HEK293 (cell line): ENCODE data around the gene GAS2L2.

Experiments
- CTCF ChIA-PET: fragments of 350-600 bp; formaldehyde crosslinking; extraction: SDS; loops from one replicate; lab custom pipeline; 2021; ENCODE audit warnings: antibody characterized with exemption; lab: Yijun Ruan, JAX
- POLR2A ChIA-PET: fragments of 300-600 bp; formaldehyde crosslinking; extraction: SDS; loops from one replicate; lab custom pipeline; 2020; ENCODE audit warnings: antibody characterized with exemption, inconsistent platforms; lab: Yijun Ruan, JAX
- H3K27ac ChIP-seq: fragments of 200-500 bp; sonication (Bioruptor generic); 2 replicates; pipeline ENCODE4 v1.5.1; 2014; ENCODE audit warnings: low read depth, low read length, control low read depth, inconsistent platforms; ENCODE audit errors: extremely low read depth
- H3K36me3 ChIP-seq, 2 experiments: fragments of 200-500 bp in 1 of 2; sonication (Bioruptor generic) in 1 of 2; 1 replicate in 1 of 2; 2 replicates in 1 of 2; pipeline ENCODE4 v1.5.1; 2014 to 2017; ENCODE audit warnings: inconsistent platforms in 2 of 2, low read length in 2 of 2; ENCODE audit not compliant: control insufficient read depth in 2 of 2, insufficient read depth in 1 of 2
- H3K4me1 ChIP-seq: fragments of 200-500 bp; sonication (Bioruptor generic); 2 replicates; pipeline ENCODE4 v1.5.1; 2014; ENCODE audit warnings: mild to moderate bottlenecking, low read length, inconsistent platforms; ENCODE audit not compliant: control insufficient read depth, insufficient read depth
- H3K4me3 ChIP-seq: 2 replicates; pipeline ENCODE4 v1.5.1; 2011; ENCODE audit warnings: low read depth, mild to moderate bottlenecking, control low read depth, low read length, moderate library complexity
- H3K9me3 ChIP-seq: fragments of 200-500 bp; sonication (Bioruptor generic); 2 replicates; pipeline ENCODE4 v1.5.1; 2014; ENCODE audit warnings: low read depth, low read length, inconsistent platforms; ENCODE audit not compliant: control insufficient read depth, insufficient read depth
- INSM2 ChIP-seq: fragments of 450-650 bp; formaldehyde crosslinking; IDR thresholded peaks from 2 replicates; pipeline ENCODE4 v1.5.1; 2016; ENCODE audit warnings: missing biosample characterization, missing genetic modification characterization
- PRDM10 ChIP-seq: fragments of 450-650 bp; formaldehyde crosslinking; IDR thresholded peaks from 2 replicates; pipeline ENCODE4 v1.5.1; 2016; ENCODE audit warnings: missing biosample characterization, missing genetic modification characterization
- SP3 ChIP-seq: fragments of 450-650 bp; formaldehyde crosslinking; IDR thresholded peaks from 2 replicates; pipeline ENCODE4 v1.5.1; 2016; ENCODE audit warnings: missing biosample characterization, missing genetic modification characterization
- ZBTB17 ChIP-seq: fragments of 450-650 bp; formaldehyde crosslinking; IDR thresholded peaks from 2 replicates; pipeline ENCODE4 v1.5.1; 2016; ENCODE audit warnings: missing biosample characterization, missing genetic modification characterization
- ZBTB26 ChIP-seq: fragments of 450-650 bp; formaldehyde crosslinking; optimal IDR thresholded peaks from 2 replicates; pipeline ENCODE3; 2016; ENCODE audit warnings: missing biosample characterization, mild to moderate bottlenecking, missing genetic modification characterization
- ZNF10 ChIP-seq: fragments of 450-650 bp; formaldehyde crosslinking; IDR thresholded peaks from 2 replicates; pipeline ENCODE4 v1.5.1; 2017; ENCODE audit warnings: missing biosample characterization, missing genetic modification characterization
- ZNF16 ChIP-seq: fragments of 450-650 bp; formaldehyde crosslinking; IDR thresholded peaks from 2 replicates; pipeline ENCODE4 v1.5.1; 2016; ENCODE audit warnings: low read depth, missing biosample characterization, missing genetic modification characterization
- ZNF341 ChIP-seq: fragments of 450-650 bp; formaldehyde crosslinking; IDR thresholded peaks from 2 replicates; pipeline ENCODE4; 2016; ENCODE audit warnings: low read depth, missing biosample characterization, missing genetic modification characterization
- ZNF37A ChIP-seq: fragments of 450-650 bp; IDR thresholded peaks from 2 replicates; pipeline ENCODE4 v1.5.1; 2018; ENCODE audit warnings: missing biosample characterization, missing genetic modification characterization
- ZNF404 ChIP-seq: fragments of 450-650 bp; formaldehyde crosslinking; IDR thresholded peaks from 2 replicates; pipeline ENCODE4 v1.5.1; 2017; ENCODE audit warnings: missing biosample characterization, missing genetic modification characterization
- ZNF426 ChIP-seq: fragments of 450-650 bp; formaldehyde crosslinking; IDR thresholded peaks from 2 replicates; pipeline ENCODE4 v1.5.1; 2017; ENCODE audit warnings: missing biosample characterization, missing genetic modification characterization, mild to moderate bottlenecking, inconsistent platforms, moderate library complexity
- ZNF514 ChIP-seq: fragments of 450-650 bp; formaldehyde crosslinking; IDR thresholded peaks from 2 replicates; pipeline ENCODE4 v1.5.1; 2016; ENCODE audit warnings: missing biosample characterization, missing genetic modification characterization
- ZNF561 ChIP-seq: fragments of 450-650 bp; IDR thresholded peaks from 2 replicates; pipeline ENCODE4 v1.5.1; 2018; ENCODE audit warnings: missing biosample characterization, missing genetic modification characterization, borderline replicate concordance
- ZNF626 ChIP-seq: fragments of 450-650 bp; sonication (Bioruptor Pico); formaldehyde crosslinking; IDR thresholded peaks from 2 replicates; pipeline ENCODE4 v1.5.1; 2018; ENCODE audit warnings: missing biosample characterization, missing genetic modification characterization, inconsistent platforms
- ZNF629 ChIP-seq: fragments of 450-650 bp; formaldehyde crosslinking; IDR thresholded peaks from 2 replicates; pipeline ENCODE4 v1.5.1; 2017; ENCODE audit warnings: missing biosample characterization, missing genetic modification characterization
- ZNF654 ChIP-seq: fragments of 450-650 bp; formaldehyde crosslinking; IDR thresholded peaks from 2 replicates; pipeline ENCODE4 v1.5.1; 2016; ENCODE audit warnings: low read depth, missing biosample characterization, missing genetic modification characterization
- ZNF664 ChIP-seq: fragments of 450-650 bp; formaldehyde crosslinking; IDR thresholded peaks from 2 replicates; pipeline ENCODE4 v1.5.1; 2016; ENCODE audit warnings: missing biosample characterization, missing genetic modification characterization
- ZNF830 ChIP-seq: fragments of 450-650 bp; IDR thresholded peaks from 2 replicates; pipeline ENCODE4 v1.5.0; 2018; ENCODE audit warnings: missing biosample characterization, missing genetic modification characterization, low read depth, mild to moderate bottlenecking, moderate library complexity
- ZNF843 ChIP-seq: fragments of 450-650 bp; formaldehyde crosslinking; IDR thresholded peaks from 2 replicates; pipeline ENCODE4 v1.5.1; 2016; ENCODE audit warnings: missing biosample characterization, missing genetic modification characterization
- TF ChIP-seq, protein P1 (sequence below): fragments of 450-650 bp; formaldehyde crosslinking; IDR thresholded peaks from 2 replicates; pipeline ENCODE4 v1.5.1; 2016; ENCODE audit warnings: missing biosample characterization, missing genetic modification characterization
- TF ChIP-seq, protein P2 (sequence below): fragments of 450-650 bp; formaldehyde crosslinking; IDR thresholded peaks from 2 replicates; pipeline ENCODE4 v1.5.1; 2016; ENCODE audit warnings: missing biosample characterization, missing genetic modification characterization
- TF ChIP-seq, protein P3 (sequence below): IDR thresholded peaks from 2 replicates; pipeline ENCODE4 v1.6.1; 2011; ENCODE audit warnings: mild to moderate bottlenecking, low read depth, low read length, borderline replicate concordance

GAS2L2 gene

DNA sequence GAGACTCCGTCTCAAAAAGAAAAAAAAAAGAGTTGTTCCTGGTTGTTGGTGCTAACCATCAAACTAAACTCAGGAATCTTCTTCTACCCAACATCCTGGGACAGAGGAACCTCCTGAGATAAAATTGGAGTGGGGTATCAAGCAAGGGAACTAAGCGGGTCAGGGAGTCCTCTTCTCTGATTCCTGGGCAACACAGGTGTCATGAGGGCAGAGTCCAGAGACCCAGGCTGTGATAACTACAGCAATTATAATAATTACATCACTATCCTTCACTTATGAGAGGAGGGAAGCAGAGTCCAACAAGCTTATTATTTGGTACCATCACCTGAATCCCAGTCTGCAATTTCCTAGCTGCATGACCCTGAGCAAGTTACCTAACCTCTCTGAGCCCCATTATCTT, 15.8 kb upstream of the GAS2L2 start (continued):
- TF ChIP-seq, protein P1, sequence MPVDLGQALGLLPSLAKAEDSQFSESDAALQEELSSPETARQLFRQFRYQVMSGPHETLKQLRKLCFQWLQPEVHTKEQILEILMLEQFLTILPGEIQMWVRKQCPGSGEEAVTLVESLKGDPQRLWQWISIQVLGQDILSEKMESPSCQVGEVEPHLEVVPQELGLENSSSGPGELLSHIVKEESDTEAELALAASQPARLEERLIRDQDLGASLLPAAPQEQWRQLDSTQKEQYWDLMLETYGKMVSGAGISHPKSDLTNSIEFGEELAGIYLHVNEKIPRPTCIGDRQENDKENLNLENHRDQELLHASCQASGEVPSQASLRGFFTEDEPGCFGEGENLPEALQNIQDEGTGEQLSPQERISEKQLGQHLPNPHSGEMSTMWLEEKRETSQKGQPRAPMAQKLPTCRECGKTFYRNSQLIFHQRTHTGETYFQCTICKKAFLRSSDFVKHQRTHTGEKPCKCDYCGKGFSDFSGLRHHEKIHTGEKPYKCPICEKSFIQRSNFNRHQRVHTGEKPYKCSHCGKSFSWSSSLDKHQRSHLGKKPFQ (tag by site-specific recombination), result no peak

DNA sequence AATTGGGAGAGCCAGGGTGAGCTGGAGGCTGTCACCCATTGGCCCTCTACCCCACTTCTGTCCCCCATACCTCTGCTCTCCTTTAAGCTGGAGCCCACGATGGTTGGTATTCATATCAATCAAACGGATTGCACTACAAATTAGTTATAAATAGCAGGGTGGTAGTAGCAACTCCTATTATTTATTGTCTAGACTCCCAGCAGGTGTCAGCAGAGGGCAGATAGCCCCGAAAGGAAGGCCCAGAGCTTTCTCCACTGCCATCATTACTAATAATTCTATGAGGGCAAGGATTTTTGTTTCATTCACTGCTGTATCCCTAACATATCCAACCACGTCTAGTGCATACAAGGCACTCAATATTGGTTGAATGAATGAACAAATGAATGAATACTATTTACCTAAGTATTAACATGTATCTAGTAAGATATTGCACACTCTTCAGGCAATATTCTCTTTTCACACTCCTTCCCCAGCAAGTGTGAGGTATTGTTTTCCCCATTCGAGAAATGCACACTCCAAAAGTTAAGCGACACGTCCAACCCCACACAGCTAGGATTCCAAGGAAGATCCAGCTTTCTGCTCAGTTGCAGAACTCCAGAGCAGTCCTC, 14.0 kb upstream of the GAS2L2 start:
- Histone ChIP-seq H3K4me1 (no peaks in the 10 kb centered on the region; the same call in 1 of the 2 replicates), H3K36me3 (no peaks in the 10 kb centered on the region), H3K9me3 (no peaks in the 10 kb centered on the region), H3K4me3 (no peak overlapping the region), H3K27ac (no peak overlapping the region)
- ChIA-PET CTCF (interaction anchor here (0.5 to 6.2 kb wide), 14 partner anchors 9 to 442 kb away, joined by 3 to 104 read pairs (median 4); partner anchors contain the start of genes MMP28 and TAF15), POLR2A (interaction anchor here (1.0 to 2.1 kb wide), 2 partner anchors 29 to 42 kb away, joined by 3 to 13 read pairs; partner anchors contain the start of genes MMP28 and TAF15)
- no peak for TF ChIP-seq ZNF629 (tag by site-specific recombination)
- no peak for TF ChIP-seq ZNF561 (tag by site-specific recombination)
- TF ChIP-seq SP3 (tag by site-specific recombination), result no peak
- TF ChIP-seq ZNF654 (tag by site-specific recombination), result peak; percentile 37
- TF ChIP-seq ZNF10 (tag by site-specific recombination), result no peak
- no peak for TF ChIP-seq ZNF626 (tag by site-specific recombination)
- TF ChIP-seq ZNF830 (tag by site-specific recombination), result no peak
- TF ChIP-seq ZNF843, result no peak
- no peak for TF ChIP-seq ZBTB26 (tag by site-specific recombination)
- TF ChIP-seq, protein P2, sequence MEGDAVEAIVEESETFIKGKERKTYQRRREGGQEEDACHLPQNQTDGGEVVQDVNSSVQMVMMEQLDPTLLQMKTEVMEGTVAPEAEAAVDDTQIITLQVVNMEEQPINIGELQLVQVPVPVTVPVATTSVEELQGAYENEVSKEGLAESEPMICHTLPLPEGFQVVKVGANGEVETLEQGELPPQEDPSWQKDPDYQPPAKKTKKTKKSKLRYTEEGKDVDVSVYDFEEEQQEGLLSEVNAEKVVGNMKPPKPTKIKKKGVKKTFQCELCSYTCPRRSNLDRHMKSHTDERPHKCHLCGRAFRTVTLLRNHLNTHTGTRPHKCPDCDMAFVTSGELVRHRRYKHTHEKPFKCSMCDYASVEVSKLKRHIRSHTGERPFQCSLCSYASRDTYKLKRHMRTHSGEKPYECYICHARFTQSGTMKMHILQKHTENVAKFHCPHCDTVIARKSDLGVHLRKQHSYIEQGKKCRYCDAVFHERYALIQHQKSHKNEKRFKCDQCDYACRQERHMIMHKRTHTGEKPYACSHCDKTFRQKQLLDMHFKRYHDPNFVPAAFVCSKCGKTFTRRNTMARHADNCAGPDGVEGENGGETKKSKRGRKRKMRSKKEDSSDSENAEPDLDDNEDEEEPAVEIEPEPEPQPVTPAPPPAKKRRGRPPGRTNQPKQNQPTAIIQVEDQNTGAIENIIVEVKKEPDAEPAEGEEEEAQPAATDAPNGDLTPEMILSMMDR (tag by site-specific recombination), result peak; percentile 21; the same call in 1 of the 2 replicates

- Histone ChIP-seq H3K4me1 (no peaks in the 10 kb centered on the region; the same call in 1 of the 2 replicates), H3K4me3 (no peak overlapping the region), H3K9me3 (no peaks in the 10 kb centered on the region), H3K36me3 (no peaks in the 10 kb centered on the region), H3K27ac (no peak overlapping the region)
- ChIA-PET CTCF (interaction anchor here (0.5 to 6.2 kb wide), 11 partner anchors 9 to 441 kb away, joined by 3 to 104 read pairs (median 7); partner anchors contain the start of genes MMP28 and TAF15), POLR2A (interaction anchor here (2.1 kb wide), 1 partner anchor 42 kb away, joined by 13 read pairs; the partner anchor contains the start of gene TAF15)
- TF ChIP-seq ZNF664 (tag by site-specific recombination) (no peak), ZNF37A (tag by site-specific recombination) (no peak), PRDM10 (no peak), ZNF426 (tag by site-specific recombination) (no peak), ZNF16 (tag by site-specific recombination) (no peak), ZBTB17 (tag by site-specific recombination) (no peak), ZNF404 (tag by site-specific recombination) (no peak), ZNF341 (tag by site-specific recombination) (no peak), ZNF514 (tag by site-specific recombination) (no peak), INSM2 (tag by site-specific recombination) (no peak)
- TF ChIP-seq, protein P3, sequence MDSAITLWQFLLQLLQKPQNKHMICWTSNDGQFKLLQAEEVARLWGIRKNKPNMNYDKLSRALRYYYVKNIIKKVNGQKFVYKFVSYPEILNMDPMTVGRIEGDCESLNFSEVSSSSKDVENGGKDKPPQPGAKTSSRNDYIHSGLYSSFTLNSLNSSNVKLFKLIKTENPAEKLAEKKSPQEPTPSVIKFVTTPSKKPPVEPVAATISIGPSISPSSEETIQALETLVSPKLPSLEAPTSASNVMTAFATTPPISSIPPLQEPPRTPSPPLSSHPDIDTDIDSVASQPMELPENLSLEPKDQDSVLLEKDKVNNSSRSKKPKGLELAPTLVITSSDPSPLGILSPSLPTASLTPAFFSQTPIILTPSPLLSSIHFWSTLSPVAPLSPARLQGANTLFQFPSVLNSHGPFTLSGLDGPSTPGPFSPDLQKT, result no peak
Measured at GRCh38 chr17:35766489-35766877, 13.4 kb upstream of the GAS2L2 start.
